ENCODE data around the gene TEX261. TPM values are rescaled to one million over a fixed set of nuclear protein-coding genes. Genes with fewer than 3 reads are reported as not detected.
A peak's percentile ranks its signal among the peaks of the same experiment; 100 is the strongest.
"Not testable (repeated sequence)": the region's sequence is repeated elsewhere in the genome, so short reads cannot be mapped to it uniquely, and the experiment has no call there.

TEX261 gene
- total and polyA plus RNA-seq, 7 donors, result 31.9 to 70.7 (median 53.8) TPM

- intact Hi-C loops (cut with DNase I), result no loop called here
- Histone ChIP-seq H3K4me1 (peaks cover 5% of the 10 kb centered on the region), H3K9me3 (no peaks in the 10 kb centered on the region), H3K27me3 (ENCODE audit: insufficient read depth in 3 of 3, low read length in 2 of 3) (no peaks in the 10 kb centered on the region), H3K36me3 (ENCODE audit: insufficient read depth in 1 of 2, low read depth in 1 of 2) (no peaks in the 10 kb centered on the region), H3K27ac (no peak overlapping the region), H3K4me3 (no peak overlapping the region)
- DNase-seq (no peak), ATAC-seq (no peak)
- 74 to 82% (median 81%) methylated on average over 6 of the region's 6 CpGs for WGBS, 3 donors
- TF ChIP-seq, protein P1, sequence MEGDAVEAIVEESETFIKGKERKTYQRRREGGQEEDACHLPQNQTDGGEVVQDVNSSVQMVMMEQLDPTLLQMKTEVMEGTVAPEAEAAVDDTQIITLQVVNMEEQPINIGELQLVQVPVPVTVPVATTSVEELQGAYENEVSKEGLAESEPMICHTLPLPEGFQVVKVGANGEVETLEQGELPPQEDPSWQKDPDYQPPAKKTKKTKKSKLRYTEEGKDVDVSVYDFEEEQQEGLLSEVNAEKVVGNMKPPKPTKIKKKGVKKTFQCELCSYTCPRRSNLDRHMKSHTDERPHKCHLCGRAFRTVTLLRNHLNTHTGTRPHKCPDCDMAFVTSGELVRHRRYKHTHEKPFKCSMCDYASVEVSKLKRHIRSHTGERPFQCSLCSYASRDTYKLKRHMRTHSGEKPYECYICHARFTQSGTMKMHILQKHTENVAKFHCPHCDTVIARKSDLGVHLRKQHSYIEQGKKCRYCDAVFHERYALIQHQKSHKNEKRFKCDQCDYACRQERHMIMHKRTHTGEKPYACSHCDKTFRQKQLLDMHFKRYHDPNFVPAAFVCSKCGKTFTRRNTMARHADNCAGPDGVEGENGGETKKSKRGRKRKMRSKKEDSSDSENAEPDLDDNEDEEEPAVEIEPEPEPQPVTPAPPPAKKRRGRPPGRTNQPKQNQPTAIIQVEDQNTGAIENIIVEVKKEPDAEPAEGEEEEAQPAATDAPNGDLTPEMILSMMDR (IDR thresholded peaks at IDR 0.05), result no peak
Measured at GRCh38 chr2:71003396-71003795, 8.7 kb upstream of the TEX261 start.

DNA sequence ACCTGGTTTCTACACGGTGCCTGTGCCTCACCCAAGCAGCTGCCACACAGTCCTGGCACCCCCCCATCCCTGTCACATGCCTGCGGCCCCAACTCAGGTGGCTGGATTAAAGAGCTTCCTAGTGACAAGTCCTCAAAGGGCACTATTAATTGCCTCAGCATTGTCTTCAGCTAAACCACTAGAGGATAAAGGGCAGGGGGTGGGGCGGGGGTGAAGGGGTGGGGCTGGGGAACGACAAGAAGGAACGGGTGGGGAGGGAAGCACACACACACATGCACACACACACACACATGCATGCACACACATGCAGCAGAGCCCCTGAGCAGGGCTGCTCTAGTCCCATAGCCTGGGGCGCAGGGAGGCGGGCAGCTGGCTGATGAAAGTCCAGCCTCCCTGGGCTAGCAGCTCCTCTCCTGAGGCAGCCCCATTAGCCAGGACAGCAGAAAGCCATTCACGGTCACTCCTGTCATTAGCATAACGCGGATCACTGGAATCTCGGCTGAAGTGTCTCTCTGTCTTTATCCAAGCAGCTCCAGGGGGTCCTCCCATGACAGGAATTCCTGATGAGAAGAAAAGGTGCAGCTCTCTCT is 7.4 kb upstream of the TEX261 start:
- no peaks in the 10 kb centered on the region for H3K27me3 ChIP-seq (ENCODE audit: insufficient read depth in 3 of 3, low read length in 2 of 3)
- H3K27ac ChIP-seq, result no peak overlapping the region
- WGBS, 3 donors, result 35 to 43% (median 37%) methylated on average over 11 of the region's 11 CpGs
- intact Hi-C loops (cut with DNase I), result no loop called here
- peaks cover 7% of the 10 kb centered on the region for H3K4me1 ChIP-seq
- TF ChIP-seq, protein P1 (IDR thresholded peaks at IDR 0.05), result no peak
- ATAC-seq (no peak), DNase-seq (no peak)
- H3K36me3 ChIP-seq (ENCODE audit: insufficient read depth in 1 of 2, low read depth in 1 of 2), result no peaks in the 10 kb centered on the region
- H3K9me3 ChIP-seq, result no peaks in the 10 kb centered on the region
- H3K4me3 ChIP-seq, result no peak overlapping the region

DNA sequence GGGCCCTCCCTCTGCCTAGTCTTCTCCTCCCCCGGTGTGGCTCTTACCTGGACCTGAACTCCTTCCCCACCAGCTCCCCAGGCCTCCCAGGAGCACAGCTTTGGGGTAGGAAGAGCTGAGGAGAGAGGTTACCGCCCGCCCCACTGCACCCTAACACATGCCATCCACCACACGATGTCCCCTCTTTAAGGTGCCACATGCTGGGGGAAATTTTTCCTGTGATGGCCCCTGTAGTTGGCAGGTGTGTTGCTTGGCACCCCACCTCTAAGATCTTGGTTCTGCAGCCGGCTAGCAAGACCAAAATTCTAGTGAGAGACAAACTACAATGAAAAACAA is 6.9 kb upstream of the TEX261 start:
- TF ChIP-seq, protein P1 (IDR thresholded peaks at IDR 0.05), result no peak
- intact Hi-C loops (cut with DNase I), result no loop called here
- 71 to 80% (median 79%) methylated on average over 5 of the region's 5 CpGs for WGBS, 3 donors
- Histone ChIP-seq H3K4me3 (no peak overlapping the region), H3K36me3 (ENCODE audit: insufficient read depth in 1 of 2, low read depth in 1 of 2) (no peaks in the 10 kb centered on the region), H3K9me3 (no peaks in the 10 kb centered on the region), H3K4me1 (peaks cover 8% of the 10 kb centered on the region), H3K27me3 (ENCODE audit: insufficient read depth in 3 of 3, low read length in 2 of 3) (no peaks in the 10 kb centered on the region), H3K27ac (no peak overlapping the region)
- ATAC-seq (no peak), DNase-seq (no peak)

DNA sequence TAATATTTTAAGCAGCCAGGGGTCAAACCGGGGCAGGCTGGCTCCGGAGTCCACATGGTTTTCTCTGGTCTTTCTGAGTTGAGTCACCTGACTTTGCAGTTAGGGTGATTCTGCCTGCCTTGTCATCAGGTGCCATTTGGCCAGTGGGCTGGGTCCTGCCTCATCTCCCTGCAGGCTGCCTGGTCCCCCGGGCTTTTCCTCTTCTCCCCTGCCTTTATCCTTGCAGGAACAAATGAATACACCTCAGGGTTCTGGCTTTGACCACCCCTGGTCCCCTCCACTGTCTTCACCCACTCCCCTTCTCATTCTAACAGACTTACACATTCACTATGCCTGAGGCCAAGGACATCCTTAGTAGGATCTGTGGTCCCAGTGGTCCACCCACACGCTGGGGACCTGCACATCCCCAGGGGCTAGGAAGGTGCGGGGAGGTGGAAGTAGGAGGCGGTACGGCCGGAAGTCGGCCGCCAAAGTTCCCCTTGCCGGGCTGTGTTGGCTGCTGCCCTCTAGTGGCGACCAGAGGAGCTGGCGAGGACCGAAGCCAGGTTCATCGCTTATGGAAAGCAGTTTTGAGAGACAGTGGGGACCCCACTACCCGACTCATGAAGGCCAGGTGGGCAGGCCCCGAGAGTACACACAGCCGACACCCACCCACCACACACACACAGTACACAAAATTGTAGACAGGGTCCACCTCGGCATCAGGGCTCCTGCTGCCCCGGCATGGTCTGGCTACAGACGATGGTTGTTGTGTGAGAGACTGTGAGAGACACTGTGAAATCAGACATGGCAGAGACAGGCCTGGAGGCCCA is 6.3 kb upstream of the TEX261 start:
- WGBS, 3 donors, result 23 to 27% (median 24%) methylated on average over 21 of the region's 21 CpGs
- Histone ChIP-seq H3K27me3 (ENCODE audit: insufficient read depth in 3 of 3, low read length in 2 of 3) (no peaks in the 10 kb centered on the region), H3K9me3 (no peaks in the 10 kb centered on the region), H3K27ac (no peak overlapping the region), H3K4me1 (peaks cover 8% of the 10 kb centered on the region), H3K4me3 (peak overlapping the region; percentile 55), H3K36me3 (ENCODE audit: insufficient read depth in 1 of 2, low read depth in 1 of 2) (no peaks in the 10 kb centered on the region)
- intact Hi-C loops (cut with DNase I), result no loop called here
- TF ChIP-seq, protein P1 (IDR thresholded peaks at IDR 0.05), result peak; percentile 87
- ATAC-seq, result peak; percentile 71 to 96 (median 86)
- DNase-seq, result peak; percentile 72 to 88

- H3K4me1 ChIP-seq; ATAC-seq; H3K4me3 ChIP-seq; DNase-seq; H3K9me3 ChIP-seq; H3K36me3 ChIP-seq (ENCODE audit: insufficient read depth in 1 of 2, low read depth in 1 of 2); H3K27me3 ChIP-seq (ENCODE audit: insufficient read depth in 3 of 3, low read length in 2 of 3); H3K27ac ChIP-seq; intact Hi-C loops (cut with DNase I): not testable (repeated sequence)
- 95 to 98% (median 97%) methylated on average over 10 of the region's 10 CpGs for WGBS, 3 donors
Measured at GRCh38 chr2:70999931-71000330, 5.3 kb upstream of the TEX261 start.

Data from psoas muscle (tissue), 8 donors.